ENCODE results near the gene GOPC. TPM values are rescaled to one million over a fixed set of nuclear protein-coding genes. Genes with fewer than 3 reads are reported as not detected.

The GOPC gene
- total RNA-seq, 1 experiment from 2014 or later, result 20.8 TPM

DNA sequence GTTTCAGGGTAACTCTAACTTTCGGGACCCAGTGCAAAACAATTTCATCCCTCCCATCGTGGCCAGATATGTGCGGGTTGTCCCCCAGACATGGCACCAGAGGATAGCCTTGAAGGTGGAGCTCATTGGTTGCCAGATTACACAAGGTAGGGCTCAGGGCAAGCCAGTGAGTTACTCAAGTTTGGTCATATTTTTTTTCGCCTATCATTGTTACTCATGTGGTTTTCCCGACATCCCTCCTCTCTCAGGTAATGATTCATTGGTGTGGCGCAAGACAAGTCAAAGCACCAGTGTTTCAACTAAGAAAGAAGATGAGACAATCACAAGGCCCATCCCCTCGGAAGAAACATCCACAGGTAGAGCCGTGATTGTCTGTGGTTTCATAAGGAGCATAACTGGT lies 61.6 kb downstream of the GOPC start:
- Histone ChIP-seq H3K27ac (ENCODE audit: low read depth, low read length, poor library complexity, severe bottlenecking) (no peak overlapping the region), H3K4me3 (ENCODE audit: low read depth, low read length, poor library complexity, severe bottlenecking) (no peak overlapping the region), H3K4me1 (ENCODE audit: insufficient read depth, low read length, poor library complexity, severe bottlenecking) (no peaks in the 10 kb centered on the region), H3K36me3 (ENCODE audit: insufficient read depth, low read length, poor library complexity, severe bottlenecking) (no peaks in the 10 kb centered on the region), H3K9me3 (ENCODE audit: low read depth, low read length, poor library complexity, severe bottlenecking) (no peaks in the 10 kb centered on the region), H3K27me3 (replicated peaks; ENCODE audit: insufficient read depth, low read depth, low read length, poor library complexity) (no peaks in the 10 kb centered on the region)
- intact Hi-C loops (cut with micrococcal nuclease; ENCODE audit: unreplicated experiment), result no loop called here
- no peak for DNase-seq (ENCODE audit: low spot score)
- ChIA-PET CTCF (no interaction called here), POLR2A (ENCODE audit: low non-redundant PET) (no interaction called here)
- BruUV-seq (replicated peaks), result no TSS peak
- TF ChIP-seq, protein P1, sequence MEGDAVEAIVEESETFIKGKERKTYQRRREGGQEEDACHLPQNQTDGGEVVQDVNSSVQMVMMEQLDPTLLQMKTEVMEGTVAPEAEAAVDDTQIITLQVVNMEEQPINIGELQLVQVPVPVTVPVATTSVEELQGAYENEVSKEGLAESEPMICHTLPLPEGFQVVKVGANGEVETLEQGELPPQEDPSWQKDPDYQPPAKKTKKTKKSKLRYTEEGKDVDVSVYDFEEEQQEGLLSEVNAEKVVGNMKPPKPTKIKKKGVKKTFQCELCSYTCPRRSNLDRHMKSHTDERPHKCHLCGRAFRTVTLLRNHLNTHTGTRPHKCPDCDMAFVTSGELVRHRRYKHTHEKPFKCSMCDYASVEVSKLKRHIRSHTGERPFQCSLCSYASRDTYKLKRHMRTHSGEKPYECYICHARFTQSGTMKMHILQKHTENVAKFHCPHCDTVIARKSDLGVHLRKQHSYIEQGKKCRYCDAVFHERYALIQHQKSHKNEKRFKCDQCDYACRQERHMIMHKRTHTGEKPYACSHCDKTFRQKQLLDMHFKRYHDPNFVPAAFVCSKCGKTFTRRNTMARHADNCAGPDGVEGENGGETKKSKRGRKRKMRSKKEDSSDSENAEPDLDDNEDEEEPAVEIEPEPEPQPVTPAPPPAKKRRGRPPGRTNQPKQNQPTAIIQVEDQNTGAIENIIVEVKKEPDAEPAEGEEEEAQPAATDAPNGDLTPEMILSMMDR (conservative IDR thresholded peaks at IDR 0.05; ENCODE audit: low read depth, low read length), result no peak
- TF ChIP-seq EZH2 (IDR thresholded peaks at IDR 0.05; ENCODE audit: borderline replicate concordance, low read depth, low read length, poor library complexity, severe bottlenecking), result no peak

GRCh38 chr6:117538615-117539014 lies 63.7 kb downstream of the GOPC start:
- no peak for DNase-seq (ENCODE audit: low spot score)
- H3K27ac ChIP-seq (ENCODE audit: low read depth, low read length, poor library complexity, severe bottlenecking), result no peak overlapping the region
- intact Hi-C loops (cut with micrococcal nuclease; ENCODE audit: unreplicated experiment), result no loop called here
- H3K27me3 ChIP-seq (replicated peaks; ENCODE audit: insufficient read depth, low read depth, low read length, poor library complexity), result no peaks in the 10 kb centered on the region
- POLR2A ChIA-PET (ENCODE audit: low non-redundant PET), result no interaction called here
- H3K9me3 ChIP-seq (ENCODE audit: low read depth, low read length, poor library complexity, severe bottlenecking), result no peaks in the 10 kb centered on the region
- no TSS peak for BruUV-seq (replicated peaks)
- TF ChIP-seq EZH2 (IDR thresholded peaks at IDR 0.05; ENCODE audit: borderline replicate concordance, low read depth, low read length, poor library complexity, severe bottlenecking), result no peak
- TF ChIP-seq, protein P1 (conservative IDR thresholded peaks at IDR 0.05; ENCODE audit: low read depth, low read length), result no peak
- H3K4me1 ChIP-seq (ENCODE audit: insufficient read depth, low read length, poor library complexity, severe bottlenecking), result no peaks in the 10 kb centered on the region
- no peak overlapping the region for H3K4me3 ChIP-seq (ENCODE audit: low read depth, low read length, poor library complexity, severe bottlenecking)
- H3K36me3 ChIP-seq (ENCODE audit: insufficient read depth, low read length, poor library complexity, severe bottlenecking), result no peaks in the 10 kb centered on the region
- CTCF ChIA-PET, result no interaction called here

GRCh38 chr6:117536317-117536716 lies 66.0 kb downstream of the GOPC start:
- DNase-seq (ENCODE audit: low spot score), result no peak
- POLR2A ChIA-PET (ENCODE audit: low non-redundant PET), result no interaction called here
- no peak overlapping the region for H3K4me3 ChIP-seq (ENCODE audit: low read depth, low read length, poor library complexity, severe bottlenecking)
- CTCF ChIA-PET, result no interaction called here
- no peak for TF ChIP-seq EZH2 (IDR thresholded peaks at IDR 0.05; ENCODE audit: borderline replicate concordance, low read depth, low read length, poor library complexity, severe bottlenecking)
- TF ChIP-seq, protein P1 (conservative IDR thresholded peaks at IDR 0.05; ENCODE audit: low read depth, low read length), result no peak
- intact Hi-C loops (cut with micrococcal nuclease; ENCODE audit: unreplicated experiment), result no loop called here
- H3K27me3 ChIP-seq (replicated peaks; ENCODE audit: insufficient read depth, low read depth, low read length, poor library complexity), result no peaks in the 10 kb centered on the region
- no peak overlapping the region for H3K27ac ChIP-seq (ENCODE audit: low read depth, low read length, poor library complexity, severe bottlenecking)
- H3K4me1 ChIP-seq (ENCODE audit: insufficient read depth, low read length, poor library complexity, severe bottlenecking), result no peaks in the 10 kb centered on the region
- H3K9me3 ChIP-seq (ENCODE audit: low read depth, low read length, poor library complexity, severe bottlenecking), result no peaks in the 10 kb centered on the region
- no peaks in the 10 kb centered on the region for H3K36me3 ChIP-seq (ENCODE audit: insufficient read depth, low read length, poor library complexity, severe bottlenecking)
- no TSS peak for BruUV-seq (replicated peaks)

All from A673 (cell line).